ENCODE data around the gene UBE2G2. TPM values are rescaled to one million over a fixed set of nuclear protein-coding genes. Genes with fewer than 3 reads are reported as not detected.

UBE2G2 gene
- total and polyA plus RNA-seq, 4 donors = 27.4 to 83.5 (median 40.9) TPM

DNA sequence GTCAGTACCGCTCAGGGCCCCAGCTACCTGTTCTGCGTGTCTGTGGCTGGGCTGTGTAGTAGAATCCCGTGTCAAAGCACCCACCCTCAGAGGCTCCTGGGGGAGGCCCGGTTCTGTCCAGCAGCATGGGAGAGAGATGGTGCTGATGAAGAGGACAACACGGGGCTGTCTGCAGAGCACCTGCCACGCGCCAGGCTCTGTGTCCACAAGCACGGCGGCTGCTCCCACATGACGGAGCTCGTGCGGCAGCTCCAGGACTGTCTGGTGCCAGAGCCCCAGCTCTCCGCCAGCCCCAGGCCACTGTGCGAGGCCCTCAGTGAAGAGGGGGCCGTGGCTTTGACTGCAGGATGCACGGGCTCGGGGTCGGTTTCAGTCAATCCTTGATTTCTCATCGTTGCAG, 48.3 kb downstream of the UBE2G2 start:
- no peak overlapping the region for H3K4me3 ChIP-seq (ENCODE audit: low read depth in 1 of 3, low read length in 3 of 3)
- no peak for DNase-seq (ENCODE audit: low spot score)
- WGBS = 89% methylated on average over 19 of the region's 19 CpGs
- H3K27ac ChIP-seq (ENCODE audit: low read depth in 1 of 2, low read length in 2 of 2) = no peak overlapping the region
- H3K36me3 ChIP-seq (ENCODE audit: control insufficient read depth in 4 of 4, insufficient read depth in 3 of 4, low read depth in 1 of 4, low read length in 3 of 4) = no peaks in the 10 kb centered on the region
- H3K9me3 ChIP-seq (ENCODE audit: control insufficient read depth in 4 of 4, low read length in 3 of 4) = no peaks in the 10 kb centered on the region
- TF ChIP-seq FOXA2 (IDR thresholded peaks at IDR 0.05) (no peak), RAD21 (IDR thresholded peaks at IDR 0.05) (no peak), YY1 (IDR thresholded peaks at IDR 0.05) (no peak), HNF4A (conservative IDR thresholded peaks at IDR 0.05) (no peak), FOXA1 (IDR thresholded peaks at IDR 0.05) (no peak), TAF1 (conservative IDR thresholded peaks at IDR 0.05) (no peak), GABPA (IDR thresholded peaks at IDR 0.05 in 1 of 2, conservative IDR thresholded peaks at IDR 0.05 in 1 of 2) (no peak)
- TF ChIP-seq, protein P1, sequence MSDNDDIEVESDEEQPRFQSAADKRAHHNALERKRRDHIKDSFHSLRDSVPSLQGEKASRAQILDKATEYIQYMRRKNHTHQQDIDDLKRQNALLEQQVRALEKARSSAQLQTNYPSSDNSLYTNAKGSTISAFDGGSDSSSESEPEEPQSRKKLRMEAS (IDR thresholded peaks at IDR 0.05) = no peak
- TF ChIP-seq, protein P2, sequence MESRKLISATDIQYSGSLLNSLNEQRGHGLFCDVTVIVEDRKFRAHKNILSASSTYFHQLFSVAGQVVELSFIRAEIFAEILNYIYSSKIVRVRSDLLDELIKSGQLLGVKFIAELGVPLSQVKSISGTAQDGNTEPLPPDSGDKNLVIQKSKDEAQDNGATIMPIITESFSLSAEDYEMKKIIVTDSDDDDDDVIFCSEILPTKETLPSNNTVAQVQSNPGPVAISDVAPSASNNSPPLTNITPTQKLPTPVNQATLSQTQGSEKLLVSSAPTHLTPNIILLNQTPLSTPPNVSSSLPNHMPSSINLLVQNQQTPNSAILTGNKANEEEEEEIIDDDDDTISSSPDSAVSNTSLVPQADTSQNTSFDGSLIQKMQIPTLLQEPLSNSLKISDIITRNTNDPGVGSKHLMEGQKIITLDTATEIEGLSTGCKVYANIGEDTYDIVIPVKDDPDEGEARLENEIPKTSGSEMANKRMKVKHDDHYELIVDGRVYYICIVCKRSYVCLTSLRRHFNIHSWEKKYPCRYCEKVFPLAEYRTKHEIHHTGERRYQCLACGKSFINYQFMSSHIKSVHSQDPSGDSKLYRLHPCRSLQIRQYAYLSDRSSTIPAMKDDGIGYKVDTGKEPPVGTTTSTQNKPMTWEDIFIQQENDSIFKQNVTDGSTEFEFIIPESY (IDR thresholded peaks at IDR 0.05) = no peak
- TF ChIP-seq, protein P3, sequence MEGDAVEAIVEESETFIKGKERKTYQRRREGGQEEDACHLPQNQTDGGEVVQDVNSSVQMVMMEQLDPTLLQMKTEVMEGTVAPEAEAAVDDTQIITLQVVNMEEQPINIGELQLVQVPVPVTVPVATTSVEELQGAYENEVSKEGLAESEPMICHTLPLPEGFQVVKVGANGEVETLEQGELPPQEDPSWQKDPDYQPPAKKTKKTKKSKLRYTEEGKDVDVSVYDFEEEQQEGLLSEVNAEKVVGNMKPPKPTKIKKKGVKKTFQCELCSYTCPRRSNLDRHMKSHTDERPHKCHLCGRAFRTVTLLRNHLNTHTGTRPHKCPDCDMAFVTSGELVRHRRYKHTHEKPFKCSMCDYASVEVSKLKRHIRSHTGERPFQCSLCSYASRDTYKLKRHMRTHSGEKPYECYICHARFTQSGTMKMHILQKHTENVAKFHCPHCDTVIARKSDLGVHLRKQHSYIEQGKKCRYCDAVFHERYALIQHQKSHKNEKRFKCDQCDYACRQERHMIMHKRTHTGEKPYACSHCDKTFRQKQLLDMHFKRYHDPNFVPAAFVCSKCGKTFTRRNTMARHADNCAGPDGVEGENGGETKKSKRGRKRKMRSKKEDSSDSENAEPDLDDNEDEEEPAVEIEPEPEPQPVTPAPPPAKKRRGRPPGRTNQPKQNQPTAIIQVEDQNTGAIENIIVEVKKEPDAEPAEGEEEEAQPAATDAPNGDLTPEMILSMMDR (IDR thresholded peaks at IDR 0.05; ENCODE audit: low read depth, low read length, missing input control) = no peak
- TF ChIP-seq, protein P4, sequence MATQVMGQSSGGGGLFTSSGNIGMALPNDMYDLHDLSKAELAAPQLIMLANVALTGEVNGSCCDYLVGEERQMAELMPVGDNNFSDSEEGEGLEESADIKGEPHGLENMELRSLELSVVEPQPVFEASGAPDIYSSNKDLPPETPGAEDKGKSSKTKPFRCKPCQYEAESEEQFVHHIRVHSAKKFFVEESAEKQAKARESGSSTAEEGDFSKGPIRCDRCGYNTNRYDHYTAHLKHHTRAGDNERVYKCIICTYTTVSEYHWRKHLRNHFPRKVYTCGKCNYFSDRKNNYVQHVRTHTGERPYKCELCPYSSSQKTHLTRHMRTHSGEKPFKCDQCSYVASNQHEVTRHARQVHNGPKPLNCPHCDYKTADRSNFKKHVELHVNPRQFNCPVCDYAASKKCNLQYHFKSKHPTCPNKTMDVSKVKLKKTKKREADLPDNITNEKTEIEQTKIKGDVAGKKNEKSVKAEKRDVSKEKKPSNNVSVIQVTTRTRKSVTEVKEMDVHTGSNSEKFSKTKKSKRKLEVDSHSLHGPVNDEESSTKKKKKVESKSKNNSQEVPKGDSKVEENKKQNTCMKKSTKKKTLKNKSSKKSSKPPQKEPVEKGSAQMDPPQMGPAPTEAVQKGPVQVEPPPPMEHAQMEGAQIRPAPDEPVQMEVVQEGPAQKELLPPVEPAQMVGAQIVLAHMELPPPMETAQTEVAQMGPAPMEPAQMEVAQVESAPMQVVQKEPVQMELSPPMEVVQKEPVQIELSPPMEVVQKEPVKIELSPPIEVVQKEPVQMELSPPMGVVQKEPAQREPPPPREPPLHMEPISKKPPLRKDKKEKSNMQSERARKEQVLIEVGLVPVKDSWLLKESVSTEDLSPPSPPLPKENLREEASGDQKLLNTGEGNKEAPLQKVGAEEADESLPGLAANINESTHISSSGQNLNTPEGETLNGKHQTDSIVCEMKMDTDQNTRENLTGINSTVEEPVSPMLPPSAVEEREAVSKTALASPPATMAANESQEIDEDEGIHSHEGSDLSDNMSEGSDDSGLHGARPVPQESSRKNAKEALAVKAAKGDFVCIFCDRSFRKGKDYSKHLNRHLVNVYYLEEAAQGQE (IDR thresholded peaks at IDR 0.05) = no peak
- no peaks in the 10 kb centered on the region for H3K4me1 ChIP-seq (ENCODE audit: control insufficient read depth in 4 of 4, insufficient read depth in 4 of 4, low read length in 3 of 4)
- H3K27me3 ChIP-seq (ENCODE audit: control insufficient read depth in 4 of 4, insufficient read depth in 4 of 4, low read length in 3 of 4) = no peaks in the 10 kb centered on the region
- no peak overlapping the region for H3K9ac ChIP-seq (ENCODE audit: low read depth in 1 of 2, low read length in 2 of 2)

DNA sequence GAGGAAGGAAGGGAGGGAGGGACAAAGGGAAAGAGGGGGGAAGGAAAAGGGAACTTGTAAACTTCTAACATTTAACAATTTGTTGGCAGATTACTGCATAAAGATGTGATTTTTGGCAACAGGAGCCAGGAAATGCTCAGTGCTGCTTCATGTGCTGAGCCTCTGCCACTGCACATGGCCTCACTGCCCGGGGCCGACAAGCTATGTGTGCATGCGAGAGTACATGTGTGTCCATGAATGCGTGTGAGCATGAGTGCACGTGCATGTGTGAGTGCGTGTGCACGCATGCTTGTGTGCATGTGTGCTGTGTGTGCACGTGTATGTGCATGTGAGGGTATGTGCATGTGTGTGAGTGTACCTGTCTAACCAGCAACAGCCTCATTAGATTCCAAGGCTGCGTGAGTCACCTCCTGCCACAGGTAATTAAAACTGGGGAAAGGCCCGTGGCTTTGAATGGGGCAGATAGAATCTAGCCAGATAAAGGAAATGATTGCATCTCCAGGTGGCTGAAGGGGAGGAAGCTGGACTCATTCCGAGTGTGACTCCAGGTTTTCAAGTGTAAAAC, 48.9 kb downstream of the UBE2G2 start:
- H3K9me3 ChIP-seq (ENCODE audit: control insufficient read depth in 4 of 4, low read length in 3 of 4) = no peaks in the 10 kb centered on the region
- H3K9ac ChIP-seq (ENCODE audit: low read depth in 1 of 2, low read length in 2 of 2) = no peak overlapping the region
- no peak overlapping the region for H3K4me3 ChIP-seq (ENCODE audit: low read depth in 1 of 3, low read length in 3 of 3)
- H3K4me1 ChIP-seq (ENCODE audit: control insufficient read depth in 4 of 4, insufficient read depth in 4 of 4, low read length in 3 of 4) = no peaks in the 10 kb centered on the region
- H3K27me3 ChIP-seq (ENCODE audit: control insufficient read depth in 4 of 4, insufficient read depth in 4 of 4, low read length in 3 of 4) = no peaks in the 10 kb centered on the region
- no peaks in the 10 kb centered on the region for H3K36me3 ChIP-seq (ENCODE audit: control insufficient read depth in 4 of 4, insufficient read depth in 3 of 4, low read depth in 1 of 4, low read length in 3 of 4)
- no peak overlapping the region for H3K27ac ChIP-seq (ENCODE audit: low read depth in 1 of 2, low read length in 2 of 2)
- DNase-seq (ENCODE audit: low spot score) = no peak
- WGBS = 79% methylated on average over 11 of the region's 11 CpGs
- no peak for TF ChIP-seq HNF4A (conservative IDR thresholded peaks at IDR 0.05)
- no peak for TF ChIP-seq HNF4G (IDR thresholded peaks at IDR 0.05)
- TF ChIP-seq EGR1 (IDR thresholded peaks at IDR 0.05; ENCODE audit: low read depth in 2 of 2) = no peak
- TF ChIP-seq, protein P4 (IDR thresholded peaks at IDR 0.05) = no peak
- no peak for TF ChIP-seq NR2F2 (IDR thresholded peaks at IDR 0.05)
- no peak for TF ChIP-seq RXRA (IDR thresholded peaks at IDR 0.05)
- no peak for TF ChIP-seq GABPA (IDR thresholded peaks at IDR 0.05 in 1 of 2, conservative IDR thresholded peaks at IDR 0.05 in 1 of 2)
- no peak for TF ChIP-seq JUND (IDR thresholded peaks at IDR 0.05)
- TF ChIP-seq YY1 (IDR thresholded peaks at IDR 0.05) = no peak
- TF ChIP-seq, protein P1 (IDR thresholded peaks at IDR 0.05) = no peak
- no peak for TF ChIP-seq FOXA1 (IDR thresholded peaks at IDR 0.05)
- TF ChIP-seq, protein P2 (IDR thresholded peaks at IDR 0.05) = no peak
- TF ChIP-seq TAF1 (conservative IDR thresholded peaks at IDR 0.05) = no peak
- no peak for TF ChIP-seq RAD21 (IDR thresholded peaks at IDR 0.05)
